ENCODE measurements around the gene RP9.

RP9 gene

GRCh38 chr7:33109005-33109757 lies at the start of gene RP9:
TSS of gene RP9 (minus strand) at chr7:33109404. CDS start at chr7:33109372, 32 bp downstream.
- peak; percentile 81 for TF ChIP-seq CTCF (IDR thresholded peaks at IDR 0.05; ENCODE audit: extremely low read depth, insufficient read depth, missing control alignments)
- in situ Hi-C loops (cut with MboI; ENCODE audit: low pct_unique_long_range_greater_than_20kb, low sequenced_read_pairs, unreplicated experiment) = no loop called here
- DNase-seq (ENCODE audit: low spot score) = peak; percentile 89

GRCh38 chr7:33157781-33158180 lies 48.6 kb upstream of the RP9 start:
- no peak for DNase-seq (ENCODE audit: low spot score)
- in situ Hi-C loops (cut with MboI; ENCODE audit: low pct_unique_long_range_greater_than_20kb, low sequenced_read_pairs, unreplicated experiment) = no loop called here
- no peak for TF ChIP-seq CTCF (IDR thresholded peaks at IDR 0.05; ENCODE audit: extremely low read depth, insufficient read depth, missing control alignments)

DNA sequence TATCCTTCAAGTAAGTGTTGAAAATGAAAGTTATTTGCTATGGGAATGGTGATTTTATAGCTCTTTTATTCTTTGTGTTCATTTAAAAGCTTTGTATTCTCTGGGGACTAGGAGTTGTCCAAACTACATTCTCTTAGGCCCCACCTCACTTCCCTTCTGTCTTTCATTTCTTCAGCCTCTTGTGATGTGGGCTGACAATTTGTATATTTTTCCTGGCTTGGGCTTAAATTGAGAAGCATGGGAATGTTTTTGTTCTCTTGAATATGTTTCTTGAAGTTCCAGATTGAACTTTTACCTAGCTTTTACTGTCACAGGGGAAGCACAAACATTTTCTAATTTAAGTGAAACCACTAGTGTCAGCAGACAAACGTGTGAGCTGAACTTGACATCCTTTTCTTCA lies 48.1 kb upstream of the RP9 start:
- DNase-seq (ENCODE audit: low spot score) = no peak
- in situ Hi-C loops (cut with MboI; ENCODE audit: low pct_unique_long_range_greater_than_20kb, low sequenced_read_pairs, unreplicated experiment) = no loop called here
- TF ChIP-seq CTCF (IDR thresholded peaks at IDR 0.05; ENCODE audit: extremely low read depth, insufficient read depth, missing control alignments) = no peak

DNA sequence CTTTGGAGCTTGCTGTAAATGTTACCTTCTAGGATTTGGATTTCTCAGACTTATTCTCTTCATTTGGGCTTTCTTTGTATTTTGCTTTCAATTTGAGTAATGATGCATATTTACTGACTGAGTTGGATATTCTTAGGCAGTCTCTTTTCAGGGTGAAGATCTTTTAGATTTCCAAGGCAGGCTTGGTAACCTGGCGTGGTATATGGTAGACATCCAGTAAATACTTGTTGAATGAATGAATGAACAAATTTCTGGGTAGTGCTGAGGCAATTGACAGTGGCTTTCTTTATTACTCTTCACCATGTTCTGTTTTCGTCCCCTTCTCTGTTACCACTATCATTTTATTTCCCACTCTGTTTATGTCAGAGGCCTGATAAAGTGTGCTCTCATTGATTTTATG lies 47.2 kb upstream of the RP9 start:
- no peak for DNase-seq (ENCODE audit: low spot score)
- in situ Hi-C loops (cut with MboI; ENCODE audit: low pct_unique_long_range_greater_than_20kb, low sequenced_read_pairs, unreplicated experiment) = no loop called here
- TF ChIP-seq CTCF (IDR thresholded peaks at IDR 0.05; ENCODE audit: extremely low read depth, insufficient read depth, missing control alignments) = no peak

GRCh38 chr7:33155811-33156210 lies 46.6 kb upstream of the RP9 start:
- in situ Hi-C loops (cut with MboI; ENCODE audit: low pct_unique_long_range_greater_than_20kb, low sequenced_read_pairs, unreplicated experiment) = no loop called here
- DNase-seq (ENCODE audit: low spot score) = no peak
- no peak for TF ChIP-seq CTCF (IDR thresholded peaks at IDR 0.05; ENCODE audit: extremely low read depth, insufficient read depth, missing control alignments)

GRCh38 chr7:33152087-33152486 lies 42.9 kb upstream of the RP9 start:
- DNase-seq (ENCODE audit: low spot score) = no peak
- no peak for TF ChIP-seq CTCF (IDR thresholded peaks at IDR 0.05; ENCODE audit: extremely low read depth, insufficient read depth, missing control alignments)
- in situ Hi-C loops (cut with MboI; ENCODE audit: low pct_unique_long_range_greater_than_20kb, low sequenced_read_pairs, unreplicated experiment) = no loop called here

Measured in GM13977 (cell line).